T-helper 2 cell (primary cell): ENCODE measurements around the gene MTHFSD.
A peak's percentile ranks its signal among the peaks of the same experiment; 100 is the strongest.

ENCODE experiments used
- DNase-seq, 5 experiments: peaks; one replicate each; pipeline versions ENCODE4 v3.0.0 to v3.0.0-alpha.2; 2012 to 2022

MTHFSD gene

DNA sequence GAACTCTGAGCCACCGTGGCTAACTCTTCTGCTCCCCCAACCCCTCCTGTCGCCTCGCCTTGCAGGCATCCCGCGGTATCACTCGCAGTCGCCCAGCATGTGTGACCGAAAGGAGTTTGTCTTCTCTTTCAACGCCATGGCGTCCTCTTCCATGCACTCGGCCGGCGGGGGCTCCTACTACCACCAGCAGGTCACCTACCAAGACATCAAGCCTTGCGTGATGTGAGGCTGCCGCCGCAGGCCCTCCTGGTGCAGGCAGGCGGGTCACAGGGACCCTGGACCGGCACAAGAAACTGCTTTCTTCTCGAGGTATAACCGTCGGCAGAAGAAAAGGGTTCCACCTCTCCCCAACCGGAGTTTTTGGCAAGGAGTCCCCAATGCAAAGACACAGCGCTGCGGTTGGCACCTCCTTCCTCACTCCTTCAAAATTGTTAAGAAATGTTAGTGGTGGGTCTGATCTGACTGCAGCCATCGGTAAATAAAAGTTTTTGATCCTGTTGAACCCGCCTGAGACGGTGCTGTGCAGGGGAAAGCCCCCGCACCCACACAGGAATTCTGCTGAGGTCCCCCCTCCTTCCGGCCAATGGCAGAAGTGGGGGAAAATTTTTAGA is 42.1 kb downstream of the MTHFSD start:
- no peak for DNase-seq

DNA sequence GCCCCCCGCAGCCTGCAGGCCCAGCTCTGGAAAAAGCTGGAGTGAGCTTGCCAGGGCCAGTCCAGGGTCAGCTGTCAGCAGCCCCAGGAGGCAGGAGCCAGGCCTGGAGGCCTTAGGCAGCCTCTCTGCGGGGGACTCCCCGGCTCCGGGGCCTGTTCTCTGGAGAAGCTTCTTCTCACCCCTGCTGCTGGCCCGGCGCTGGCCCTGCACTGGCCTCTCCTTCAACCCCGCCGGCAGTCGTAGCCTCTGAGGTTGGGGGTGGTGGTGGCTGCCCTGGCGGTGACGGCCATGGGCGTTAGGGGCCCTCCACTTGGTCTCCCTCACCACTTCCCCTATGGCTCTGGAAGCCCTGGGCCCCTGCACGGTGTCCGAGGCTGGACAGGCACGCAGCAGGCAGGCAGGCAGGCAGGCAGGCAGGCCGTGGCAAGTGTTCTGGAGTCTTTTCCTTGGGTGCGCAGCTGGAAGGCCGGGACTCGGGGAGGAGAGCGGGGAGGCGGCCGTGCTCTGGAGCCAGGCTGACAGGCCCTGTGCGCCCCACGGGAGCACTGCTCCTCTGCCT is 42.7 kb downstream of the MTHFSD start:
- DNase-seq, result no peak

DNA sequence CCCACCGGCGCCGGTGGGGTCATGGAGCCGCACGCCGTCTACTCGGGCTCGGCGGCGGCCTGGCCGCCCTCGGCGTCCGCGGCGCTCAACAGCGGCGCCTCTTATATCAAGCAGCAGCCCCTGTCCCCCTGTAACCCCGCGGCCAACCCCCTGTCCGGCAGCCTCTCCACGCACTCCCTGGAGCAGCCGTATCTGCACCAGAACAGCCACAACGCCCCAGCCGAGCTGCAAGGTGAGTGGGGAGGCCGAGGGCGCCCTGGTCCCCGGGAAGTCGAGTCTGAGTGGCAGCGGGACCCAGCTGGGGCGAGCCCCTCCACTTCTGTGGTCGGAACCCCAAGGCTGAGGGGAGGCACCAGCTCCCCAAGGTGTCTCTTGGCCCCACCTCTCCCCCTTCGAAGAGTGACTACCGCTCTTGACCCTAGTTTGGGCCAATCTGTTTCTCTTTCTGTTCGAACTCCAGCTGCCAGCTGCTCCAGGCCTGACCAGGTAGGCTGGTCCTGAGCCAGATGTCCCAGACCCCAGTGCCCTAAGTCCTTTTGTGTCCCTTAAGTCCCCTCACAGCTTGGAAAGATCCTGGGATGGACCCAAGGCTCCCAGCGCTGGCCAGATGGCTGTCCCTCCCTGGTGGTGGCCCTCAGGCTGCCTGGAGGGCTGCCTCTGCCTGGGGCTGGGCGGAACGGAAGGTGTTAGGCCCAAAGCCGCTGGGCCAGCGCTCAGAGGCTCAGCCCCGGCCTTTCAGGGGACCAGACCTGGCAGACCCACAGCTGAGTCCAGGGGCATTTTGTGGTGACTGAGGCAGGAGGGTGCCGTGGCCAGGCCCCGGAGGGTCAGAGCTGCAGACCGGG is 43.5 kb downstream of the MTHFSD start:
- DNase-seq, result no peak

DNA sequence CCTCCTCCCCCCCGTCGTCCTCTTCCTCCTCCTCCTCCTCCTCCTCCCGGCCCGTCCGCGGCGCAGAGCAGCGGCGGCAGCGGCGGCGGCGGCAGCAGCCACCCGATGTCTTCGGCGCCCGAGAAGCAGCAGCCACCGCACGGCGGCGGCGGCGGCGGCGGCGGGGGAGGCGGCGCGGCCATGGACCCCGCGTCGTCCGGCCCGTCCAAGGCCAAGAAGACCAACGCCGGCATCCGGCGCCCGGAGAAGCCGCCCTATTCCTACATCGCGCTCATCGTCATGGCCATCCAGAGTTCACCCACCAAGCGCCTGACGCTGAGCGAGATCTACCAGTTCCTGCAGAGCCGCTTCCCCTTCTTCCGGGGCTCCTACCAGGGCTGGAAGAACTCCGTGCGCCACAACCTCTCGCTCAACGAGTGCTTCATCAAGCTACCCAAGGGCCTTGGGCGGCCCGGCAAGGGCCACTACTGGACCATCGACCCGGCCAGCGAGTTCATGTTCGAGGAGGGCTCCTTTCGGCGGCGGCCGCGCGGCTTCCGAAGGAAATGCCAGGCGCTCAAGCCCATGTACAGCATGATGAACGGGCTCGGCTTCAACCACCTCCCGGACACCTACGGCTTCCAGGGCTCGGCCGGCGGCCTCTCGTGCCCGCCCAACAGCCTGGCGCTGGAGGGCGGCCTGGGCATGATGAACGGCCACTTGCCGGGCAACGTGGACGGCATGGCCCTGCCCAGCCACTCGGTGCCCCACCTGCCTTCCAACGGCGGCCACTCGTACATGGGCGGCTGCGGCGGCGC is 44.4 kb downstream of the MTHFSD start, which contains the start of gene FOXF1:
TSS of gene FOXF1 (plus strand) at position 63 of the 797 bp plus-strand sequence. CDS start at position 106, 43 bp downstream.
- DNase-seq, result peak in 1 of 5 experiments; percentile 41

DNA sequence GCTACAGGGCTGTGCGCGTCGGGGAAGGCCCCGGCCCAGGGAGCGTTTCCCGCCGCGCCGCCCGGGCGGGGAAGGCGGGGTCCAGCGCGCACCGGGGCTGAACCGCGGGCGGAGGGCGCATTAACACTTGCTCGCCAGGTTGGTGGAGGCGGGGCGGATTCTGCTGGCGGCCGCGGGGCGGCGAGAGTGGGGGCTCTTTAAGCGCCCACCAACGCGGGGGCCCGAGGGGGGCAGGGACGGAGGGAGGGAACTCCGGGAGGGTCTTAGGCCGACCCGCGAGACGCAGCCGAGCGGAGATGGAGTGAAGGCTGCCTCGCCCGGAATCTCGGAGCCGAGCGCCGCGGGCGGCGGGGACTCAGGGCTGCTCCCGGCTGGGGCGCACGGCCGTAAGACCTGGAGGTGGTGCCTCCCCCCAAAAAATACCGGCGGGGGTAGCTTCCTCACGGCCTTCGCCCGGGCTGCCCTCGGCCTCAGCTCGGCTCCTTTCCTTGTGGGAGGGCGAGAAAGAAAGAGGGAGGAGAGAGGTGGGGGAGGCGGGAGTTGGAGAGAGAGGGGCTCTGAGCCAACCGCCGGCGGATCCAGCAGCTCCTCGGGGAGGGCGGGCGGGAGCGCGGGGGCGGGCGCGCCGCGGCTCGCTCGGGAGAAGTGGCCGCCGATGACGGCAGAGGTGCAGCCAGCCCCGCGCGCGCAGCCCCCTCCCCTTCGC is 45.1 kb downstream of the MTHFSD start:
- peak in 1 of 5 experiments; percentile 28 for DNase-seq

DNA sequence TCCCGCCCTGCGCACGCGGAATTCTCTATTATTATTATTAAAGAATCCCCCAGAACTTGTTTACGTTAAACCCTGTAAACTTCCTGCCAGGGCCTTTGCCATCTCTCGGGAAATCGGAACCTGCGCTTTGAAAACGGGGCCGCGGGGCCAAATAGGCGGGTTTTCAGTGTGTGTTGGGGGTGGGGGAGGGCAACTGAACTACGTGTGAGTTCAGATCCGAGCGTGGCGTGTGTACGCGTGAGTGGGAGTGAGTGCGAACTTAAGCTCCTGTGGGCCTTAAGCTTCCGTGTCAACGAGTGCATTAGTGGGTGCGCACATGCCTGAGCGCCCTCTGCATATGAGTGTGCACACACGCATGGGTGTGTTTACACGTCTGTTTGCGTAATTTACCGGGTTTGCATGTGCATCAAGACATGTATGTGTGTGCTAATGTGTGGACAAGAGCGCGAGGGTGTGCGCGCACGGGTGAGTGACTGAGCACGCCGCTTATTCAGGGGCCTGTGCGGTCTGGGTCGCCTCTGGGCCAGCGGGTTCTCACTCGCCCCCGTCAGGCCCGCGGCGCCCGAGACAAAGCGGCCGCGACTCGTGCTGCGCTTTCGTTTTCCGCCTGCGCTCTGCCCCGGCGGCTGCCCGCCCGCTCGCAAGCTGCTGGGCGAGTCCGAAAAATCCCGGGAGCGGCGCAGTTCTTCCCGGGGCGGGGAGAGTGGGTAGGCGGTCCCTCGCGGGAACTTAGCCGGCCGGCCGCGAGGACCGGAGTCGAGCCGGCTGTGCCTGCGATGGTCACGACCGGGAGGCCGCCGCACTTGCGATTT is 45.9 kb downstream of the MTHFSD start:
- DNase-seq, result peak in 1 of 5 experiments; percentile 49

DNA sequence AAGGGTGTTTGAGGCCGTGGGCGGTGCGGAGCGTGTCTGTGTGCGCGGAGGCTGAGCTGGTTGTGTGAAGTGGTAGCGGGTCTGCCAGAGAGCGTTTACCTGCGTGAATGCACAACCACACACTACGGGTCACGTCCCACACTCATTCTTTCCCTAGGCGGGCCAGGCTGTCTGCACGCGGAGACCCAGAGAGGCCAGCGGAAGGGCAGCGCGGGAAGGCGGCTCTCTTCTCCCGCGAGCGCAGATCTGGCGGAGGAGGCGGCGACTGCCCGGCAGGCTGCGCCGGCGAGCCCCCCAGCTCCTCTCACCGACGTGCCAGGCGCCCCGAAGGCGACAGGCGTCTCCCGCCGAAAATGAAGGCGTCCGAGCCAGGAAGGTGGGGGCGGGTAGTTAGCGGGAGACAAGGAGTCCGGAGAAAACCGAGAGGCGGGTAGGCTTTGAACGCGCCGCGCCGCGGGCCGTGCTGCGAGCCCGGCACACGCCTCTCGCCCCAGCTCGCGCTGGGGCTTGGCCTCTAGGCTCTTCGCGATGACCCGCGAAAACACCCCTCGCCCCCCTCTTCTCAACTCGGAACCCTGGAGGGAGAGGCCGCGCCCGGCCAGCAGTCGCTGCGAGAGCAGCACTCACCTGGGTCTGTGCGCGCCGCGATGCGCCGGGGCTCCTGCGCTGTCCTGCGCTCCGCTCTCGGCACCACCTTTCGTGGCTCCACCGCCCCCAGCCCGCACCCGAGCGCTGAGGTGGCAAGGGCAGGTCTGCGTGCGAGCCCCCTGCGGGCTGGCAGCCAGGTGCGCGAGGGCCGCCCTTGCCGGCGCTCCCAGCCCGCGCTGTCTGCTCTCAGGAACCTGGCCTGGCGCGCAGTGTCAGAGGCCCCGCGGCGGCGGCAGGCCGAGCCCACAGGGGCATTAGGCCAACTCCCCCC is 46.7 kb downstream of the MTHFSD start:
- DNase-seq, result peak in 1 of 5 experiments; percentile 19

DNA sequence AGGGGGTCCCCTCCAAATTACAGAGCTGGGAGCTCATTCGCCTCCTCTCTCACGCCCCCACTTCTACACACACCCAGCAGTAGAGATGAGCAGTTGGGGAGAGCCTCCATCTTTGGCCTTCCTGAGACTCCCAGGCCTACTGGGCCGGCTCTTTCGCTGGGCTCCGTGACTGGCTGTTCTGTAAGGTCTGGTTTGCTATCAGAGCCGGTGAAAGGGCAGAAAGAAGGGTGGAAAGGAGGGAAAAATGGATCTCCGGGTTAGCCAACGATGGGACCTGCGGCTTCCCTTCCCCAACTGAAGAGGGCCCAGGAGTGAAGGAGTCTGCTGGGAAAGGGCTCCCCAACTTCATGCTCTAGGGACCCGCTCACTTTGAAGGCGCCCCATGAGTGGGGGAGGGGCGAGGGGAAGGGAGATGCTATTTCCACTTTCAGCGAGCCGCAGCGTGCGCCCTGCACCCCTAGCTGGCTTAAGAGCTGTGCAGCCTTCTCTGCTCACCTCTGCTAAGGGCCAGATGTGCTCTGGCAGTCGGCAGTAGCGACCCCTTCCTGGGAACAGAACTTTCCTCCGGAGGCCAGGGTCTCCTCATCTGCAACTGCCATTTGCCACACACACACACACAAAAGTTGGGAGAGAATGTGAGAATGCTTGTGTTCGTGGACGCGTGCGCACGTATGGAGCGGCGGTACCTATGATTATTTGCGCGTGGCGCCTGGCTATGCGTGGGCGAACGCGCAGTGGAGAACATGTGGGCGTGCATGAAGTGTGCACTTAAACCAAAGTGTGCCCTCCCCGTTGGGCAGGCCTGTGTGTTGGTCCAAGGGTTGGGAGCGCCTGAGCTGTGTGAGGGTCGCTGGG is 47.6 kb downstream of the MTHFSD start:
- DNase-seq, result no peak

DNA sequence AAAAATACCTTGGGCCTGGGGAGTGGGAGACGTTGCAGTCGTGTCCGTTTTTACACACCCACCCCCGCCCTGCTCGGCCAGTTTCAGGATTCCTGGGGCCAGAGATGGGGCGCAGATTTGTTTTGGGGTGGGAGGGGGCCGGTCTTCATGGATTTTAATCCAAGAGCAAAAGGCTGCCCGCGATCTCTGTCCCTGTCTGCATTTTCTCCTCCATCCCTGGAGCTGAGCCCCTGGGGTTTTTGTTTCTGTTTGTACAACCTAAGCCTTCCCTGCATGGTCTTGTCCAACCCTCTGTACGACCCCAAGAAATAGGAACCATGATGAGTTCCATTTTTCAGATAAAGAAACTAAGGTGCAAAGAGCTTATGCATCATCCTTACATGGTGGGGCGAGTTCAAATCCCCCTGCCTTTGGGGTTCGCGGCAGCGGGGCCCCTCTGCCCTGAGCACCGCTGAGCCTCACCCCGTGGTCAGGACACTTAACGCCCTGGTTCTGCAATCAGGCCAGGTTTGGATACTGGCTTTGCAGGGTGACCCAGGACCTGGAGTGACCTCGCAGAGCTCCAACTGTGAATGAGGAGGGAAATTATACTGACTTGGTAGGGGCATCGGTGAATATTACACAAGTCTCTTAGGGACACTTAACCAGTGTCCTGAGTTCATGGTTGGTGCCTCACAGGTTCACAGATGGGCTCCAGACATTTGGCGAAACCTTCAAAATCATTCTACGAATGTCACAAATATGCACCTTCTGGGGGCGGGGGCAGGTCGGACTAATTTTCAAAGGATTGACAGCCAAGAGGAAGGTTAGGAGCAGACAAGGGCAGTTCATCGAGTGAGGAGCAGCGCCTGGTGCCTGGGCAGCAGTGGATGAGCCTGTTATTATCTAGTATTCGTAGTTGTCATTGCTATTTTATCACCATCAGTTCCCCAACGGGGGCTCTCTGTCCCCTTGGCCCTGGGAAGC is 48.9 kb downstream of the MTHFSD start:
- no peak for DNase-seq

DNA sequence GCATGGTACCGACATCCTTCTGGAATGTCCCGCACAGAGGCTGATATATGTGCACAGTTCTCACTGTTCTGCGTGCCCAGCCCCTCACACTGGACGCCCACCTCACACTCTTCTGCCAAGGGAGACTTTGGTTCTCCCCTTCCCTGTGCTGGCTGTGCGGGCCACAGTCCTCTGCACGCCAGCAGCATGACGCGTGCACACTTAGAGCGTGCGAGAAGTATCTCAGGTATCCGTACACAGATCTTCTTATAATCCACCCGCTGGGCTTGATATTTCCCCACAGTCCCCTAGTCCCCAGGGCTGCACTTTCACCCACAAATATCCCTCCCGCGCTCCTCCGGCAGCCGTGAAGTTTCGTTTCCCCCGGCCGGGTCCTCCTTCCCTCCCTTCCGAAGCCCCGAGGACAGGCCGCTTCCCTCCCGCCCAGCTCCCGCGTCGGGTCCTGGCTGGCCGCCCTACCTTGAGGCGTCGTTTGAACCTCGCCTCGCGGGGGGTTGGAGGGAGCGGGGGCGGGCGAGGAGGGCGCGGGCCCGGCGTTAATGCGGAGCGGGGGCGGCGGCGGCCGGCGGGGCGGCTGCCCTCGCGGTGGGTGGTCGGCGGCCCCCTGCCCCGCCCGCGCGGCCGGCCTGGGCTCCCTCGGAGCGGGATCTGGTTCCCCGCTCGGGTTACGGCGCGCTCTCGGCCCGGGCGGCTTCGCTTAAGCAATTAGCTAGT is 49.7 kb downstream of the MTHFSD start:
- no peak for DNase-seq

DNA sequence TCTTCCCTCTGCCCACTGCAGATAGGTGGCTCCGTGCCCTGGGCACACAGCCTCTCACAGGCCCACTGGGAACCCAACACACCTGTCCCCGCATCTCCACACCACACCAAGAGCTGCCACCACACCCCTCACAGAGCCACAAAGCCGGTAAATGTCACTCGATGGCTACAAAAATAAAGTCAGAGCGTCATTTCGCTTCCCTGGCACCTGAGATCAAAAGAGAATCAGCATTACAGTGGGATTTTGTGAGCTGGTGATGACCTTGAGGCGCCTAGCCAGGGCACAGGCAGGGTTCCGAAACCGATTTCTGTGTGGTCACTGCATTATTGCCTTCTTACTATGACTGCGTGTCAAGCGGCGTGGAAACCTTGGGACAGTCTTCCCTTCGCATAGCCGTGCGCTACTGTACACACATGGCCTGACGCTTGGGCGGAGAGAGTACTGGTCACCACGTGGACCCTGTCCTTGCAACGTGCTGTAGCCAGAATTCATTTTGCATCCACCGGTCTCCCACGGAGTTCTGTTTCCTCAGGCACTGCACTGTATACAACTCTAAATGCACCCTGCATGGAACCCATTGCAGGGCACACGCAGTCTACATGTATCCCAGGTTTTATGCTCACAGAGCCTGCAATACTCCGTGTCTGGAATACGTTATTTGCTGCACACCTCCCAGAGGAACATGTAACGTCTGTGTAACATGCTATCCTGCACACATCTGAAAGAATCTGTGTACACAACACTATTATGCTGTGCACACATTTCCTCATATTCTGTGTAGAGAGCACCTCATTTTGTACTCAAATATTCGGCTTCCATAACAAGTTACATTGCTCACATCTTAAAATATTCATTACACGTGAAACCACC is 50.5 kb downstream of the MTHFSD start:
- no peak for DNase-seq

DNA sequence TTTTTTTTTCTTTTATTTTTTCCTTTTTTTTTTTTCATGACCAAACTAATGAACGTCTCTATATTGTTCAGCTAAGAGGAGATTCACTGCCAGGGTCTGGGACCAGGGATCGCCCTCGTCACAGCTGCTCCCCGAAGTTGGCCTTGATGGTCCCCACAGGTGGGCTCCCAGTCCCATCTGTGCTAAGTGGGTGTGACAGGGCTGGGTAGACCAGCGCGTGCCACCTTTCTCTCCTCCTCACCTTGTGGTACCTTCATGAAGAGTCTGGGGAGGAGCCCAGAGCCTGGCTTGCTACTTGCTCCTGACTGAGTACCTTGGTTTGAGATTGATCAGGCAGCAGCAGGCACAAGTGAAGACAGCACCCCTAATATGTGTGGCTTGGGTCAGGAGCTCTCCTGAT is 51.2 kb downstream of the MTHFSD start:
- DNase-seq, result no peak

DNA sequence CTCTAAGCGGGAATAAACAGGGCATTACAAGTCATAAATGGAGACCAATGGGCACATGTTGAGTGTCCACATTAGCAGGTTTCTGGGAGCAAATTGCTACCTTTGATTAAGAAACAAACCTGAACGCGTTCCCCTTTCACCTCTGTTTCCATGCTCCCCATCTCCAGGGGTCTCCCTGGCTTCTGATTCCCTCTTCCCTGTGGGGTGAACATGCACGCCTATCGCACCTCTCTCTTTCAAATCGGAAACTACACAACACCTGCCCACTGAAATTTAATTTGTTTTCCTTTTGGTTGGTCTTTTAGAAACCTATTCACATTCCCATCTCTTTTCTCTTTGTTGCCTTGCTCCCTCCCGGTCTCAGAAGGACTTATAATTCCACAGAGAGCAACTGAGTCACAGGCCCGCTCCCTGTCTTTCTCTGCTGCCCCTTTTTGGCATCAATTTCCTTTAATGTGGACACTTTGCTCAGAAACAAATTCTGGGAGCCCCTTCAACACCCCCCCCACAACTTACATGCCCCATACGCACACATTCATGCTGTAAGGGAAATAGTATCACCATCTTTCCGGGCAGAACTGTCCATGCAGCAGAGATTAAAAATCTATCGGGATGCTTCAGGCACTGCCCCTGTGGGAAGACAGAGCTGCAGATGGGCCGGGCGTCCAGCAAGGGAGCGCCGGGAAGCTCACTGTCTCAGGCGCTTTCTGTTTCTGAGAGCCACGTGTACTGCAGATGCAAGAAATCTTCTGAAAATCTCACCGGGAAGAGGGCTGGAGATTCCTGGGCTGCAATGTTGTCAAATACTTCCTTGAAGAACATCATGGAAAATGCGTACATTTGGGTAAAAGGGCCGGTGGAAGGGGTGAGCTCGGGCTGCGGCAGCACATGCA is 51.9 kb downstream of the MTHFSD start:
- DNase-seq, result no peak

DNA sequence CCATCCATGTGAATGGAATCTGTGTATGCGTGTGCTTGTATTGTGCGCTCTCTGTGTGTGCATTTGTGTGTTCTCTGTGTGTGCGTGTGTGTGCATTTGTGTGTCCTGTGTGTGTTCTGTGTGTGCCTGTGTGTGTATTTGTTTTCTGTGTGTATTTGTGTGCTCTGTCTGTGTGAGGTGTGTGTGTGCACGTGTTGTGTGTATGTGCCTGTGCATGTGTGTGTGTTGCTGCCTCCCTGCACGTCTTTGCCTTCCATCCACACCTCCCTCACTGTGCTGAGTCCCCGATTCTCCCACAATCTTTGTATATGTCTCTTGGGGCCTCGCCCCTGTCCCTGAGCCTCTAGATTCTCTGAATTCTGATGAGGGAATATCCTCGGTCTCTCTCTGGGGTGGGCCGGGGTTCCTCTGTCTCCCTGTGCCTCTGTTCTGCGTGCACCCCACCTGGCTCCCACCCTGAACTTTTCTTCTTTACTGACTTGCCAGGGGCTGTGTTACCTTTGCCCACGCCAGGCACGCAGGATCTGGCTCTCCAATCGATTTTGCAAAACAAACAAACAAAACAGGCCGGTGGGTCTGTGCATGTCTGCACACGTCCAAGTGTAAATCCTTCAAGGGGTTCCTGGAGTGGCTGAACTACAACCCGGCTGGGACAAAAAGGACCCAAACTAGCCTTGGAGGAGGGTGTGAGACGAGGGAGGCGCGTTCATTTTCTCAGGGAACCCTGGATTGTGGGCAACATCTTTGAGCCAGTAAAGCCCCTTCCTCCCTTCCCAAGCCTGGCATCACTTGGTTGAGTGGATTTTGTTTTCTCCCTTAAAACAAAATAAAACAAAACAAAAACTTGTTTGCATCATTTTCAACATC is 52.8 kb downstream of the MTHFSD start:
- no peak for DNase-seq
